GM12875 (cell line): ENCODE measurements around the gene CENPL.
"Not testable (repeated sequence)": the region's sequence is repeated elsewhere in the genome, so short reads cannot be mapped to it uniquely, and the experiment has no call there.

ENCODE experiments used
- H3K4me3 ChIP-seq: one replicate; pipeline ENCODE4 v1.5.1; 2011; ENCODE audit warnings: low read depth, low read length, control low read depth
- CTCF ChIP-seq: IDR thresholded peaks from 2 replicates; pipeline ENCODE4 v1.5.1; 2011; ENCODE audit warnings: low read depth, mild to moderate bottlenecking, control low read depth, inconsistent platforms, low read length, moderate library complexity, borderline replicate concordance; ENCODE audit not compliant: insufficient read depth

Gene CENPL

GRCh38 chr1:173802961-173803360 is 21.7 kb downstream of the CENPL start:
- H3K4me3 ChIP-seq, result no peak overlapping the region
- no peak for TF ChIP-seq CTCF

- H3K4me3 ChIP-seq, result not testable (repeated sequence)
Measured at GRCh38 chr1:173799995-173800394, 24.7 kb downstream of the CENPL start.

GRCh38 chr1:173798078-173798477 is 26.6 kb downstream of the CENPL start:
- H3K4me3 ChIP-seq, result no peak overlapping the region
- TF ChIP-seq CTCF, result no peak

GRCh38 chr1:173789841-173790240 is 34.8 kb downstream of the CENPL start:
- TF ChIP-seq CTCF, result no peak
- H3K4me3 ChIP-seq, result no peak overlapping the region

GRCh38 chr1:173784997-173785396 is 39.7 kb downstream of the CENPL start:
- TF ChIP-seq CTCF, result no peak

DNA sequence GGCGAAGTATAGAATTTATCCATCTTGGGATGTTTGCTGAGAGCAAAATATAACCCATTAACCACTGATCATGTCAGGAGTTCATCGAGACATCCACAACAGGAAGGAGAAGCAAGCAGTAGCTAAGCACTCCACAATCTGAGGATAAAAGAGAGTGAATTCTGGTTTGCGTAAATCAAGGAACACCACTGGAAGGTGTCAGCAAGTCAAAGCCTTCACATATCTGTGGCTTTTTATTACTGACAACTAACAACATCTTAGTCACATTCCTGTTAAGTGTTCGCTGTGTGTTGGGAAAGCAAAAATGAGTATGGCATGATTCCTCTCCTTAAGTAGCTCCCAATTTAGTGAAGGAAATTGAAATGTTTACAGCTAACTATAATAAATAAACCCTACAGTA is 44.7 kb downstream of the CENPL start:
- no peak overlapping the region for H3K4me3 ChIP-seq
- no peak for TF ChIP-seq CTCF

More at GRCh38 chr1:173784997-173785396, 39.7 kb downstream of the CENPL start:
- no peak overlapping the region for H3K4me3 ChIP-seq

DNA sequence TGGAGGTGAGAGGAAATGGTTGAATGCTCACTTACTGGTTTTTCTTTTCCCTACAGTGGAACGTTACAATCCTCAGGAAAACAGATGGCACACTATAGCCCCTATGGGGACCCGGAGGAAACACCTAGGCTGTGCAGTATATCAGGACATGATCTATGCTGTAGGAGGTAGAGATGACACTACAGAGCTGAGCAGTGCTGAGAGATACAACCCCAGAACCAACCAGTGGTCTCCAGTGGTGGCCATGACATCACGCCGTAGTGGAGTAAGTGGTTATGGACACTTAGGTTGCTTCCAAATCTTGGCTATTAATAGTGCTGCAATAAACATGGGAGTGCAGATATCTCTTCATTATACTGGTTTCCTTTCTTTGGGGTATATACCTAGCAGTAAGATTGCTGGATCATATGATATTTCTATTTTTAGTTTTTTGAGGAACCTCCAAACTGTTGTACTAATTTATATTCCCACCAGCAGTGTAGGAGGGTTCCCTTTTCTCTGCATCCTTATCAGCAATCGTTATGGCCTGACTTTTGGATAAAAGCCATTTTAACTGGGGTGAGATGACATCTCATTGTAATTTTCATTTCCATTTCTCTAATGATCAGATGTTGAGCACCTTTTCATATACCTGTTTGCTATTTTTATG is 49.0 kb downstream of the CENPL start:
- H3K4me3 ChIP-seq, result no peak overlapping the region
- TF ChIP-seq CTCF, result no peak
